Spleen (tissue), 11 donors: ENCODE results near the gene WDR72. TPM values are rescaled to one million over a fixed set of nuclear protein-coding genes. Genes with fewer than 3 reads are reported as not detected.
A peak's percentile ranks its signal among the peaks of the same experiment; 100 is the strongest.

Source experiments
- DNase-seq: peaks from one replicate; pipeline ENCODE4 v3.0.0-alpha.2; 2020
- H3K27ac ChIP-seq, 8 donors: fragments of 200-600 bp; sonication (generic) in 7 of 8; 1 replicate in 4 of 8; 2 replicates in 4 of 8; pipeline versions ENCODE4 v1.5.0 to v1.8.0; 2016 to 2021; ENCODE audit warnings: inconsistent platforms in 4 of 8, mild to moderate bottlenecking in 4 of 8, moderate library complexity in 1 of 8
- H3K27me3 ChIP-seq, 7 donors: fragments of 200-600 bp; sonication (generic) in 6 of 7; replicated peaks in 1 of 7; 1 replicate in 4 of 7; 2 replicates in 3 of 7; pipeline versions ENCODE4 v1.5.0 to v1.8.0; 2016 to 2021; ENCODE audit warnings: inconsistent platforms in 3 of 7, mild to moderate bottlenecking in 1 of 7
- H3K36me3 ChIP-seq, 6 donors: fragments of 200-600 bp; sonication (generic) in 5 of 6; 1 replicate in 4 of 6; 2 replicates in 2 of 6; pipeline versions ENCODE4 v1.5.0 to v1.8.0; 2016 to 2021; ENCODE audit warnings: inconsistent platforms in 2 of 6
- H3K4me1 ChIP-seq, 6 donors: fragments of 200-600 bp; sonication (generic) in 5 of 6; 1 replicate in 3 of 6; 2 replicates in 3 of 6; pipeline versions ENCODE4 v1.5.0 to v1.8.0; 2016 to 2021; ENCODE audit warnings: inconsistent platforms in 3 of 6
- H3K4me3 ChIP-seq, 8 donors: fragments of 200-600 bp; sonication (generic) in 7 of 8; 1 replicate in 4 of 8; 2 replicates in 4 of 8; pipeline versions ENCODE4 v1.5.0 to v1.8.0; 2016 to 2021; ENCODE audit warnings: inconsistent platforms in 4 of 8, mild to moderate bottlenecking in 4 of 8, moderate library complexity in 2 of 8
- H3K9me3 ChIP-seq, 8 donors: fragments of 200-600 bp; sonication (generic) in 7 of 8; 1 replicate in 4 of 8; 2 replicates in 4 of 8; pipeline versions ENCODE4 v1.5.0 to v1.8.0; 2016 to 2021; ENCODE audit warnings: inconsistent platforms in 4 of 8
- CTCF ChIP-seq, 11 experiments: fragments of 200-600 bp in 7 of 11; fragments of 450-650 bp in 4 of 11; sonication (generic) in 4 of 11; IDR thresholded peaks in 8 of 11; conservative IDR thresholded peaks in 3 of 11; 1 replicate in 7 of 11; 2 replicates in 4 of 11; pipeline versions ENCODE4 v1.4.0 to v1.8.0; 2016 to 2021; ENCODE audit warnings: antibody characterized with exemption in 11 of 11, inconsistent platforms in 4 of 11, mild to moderate bottlenecking in 1 of 11
- POLR2A ChIP-seq, 3 donors: fragments of 450-650 bp; IDR thresholded peaks; one replicate each; pipeline ENCODE4 v1.5.1; 2017; ENCODE audit warnings: antibody characterized with exemption in 3 of 3, mild to moderate bottlenecking in 1 of 3
- POLR2AphosphoS5 ChIP-seq, 3 donors: sonication (generic); formaldehyde crosslinking; IDR thresholded peaks; one replicate each; pipeline ENCODE4 v1.5.1; 2017; ENCODE audit warnings: antibody characterized with exemption in 3 of 3
- WGBS, 5 donors: extraction: QIAGEN DNeasy Blood & Tissue Kit in 3 of 5; methylation state at CpG; one replicate each; pipeline versions ENCODE4 v1.1.5 to v1.1.7; 2013 to 2018; 5-methylcytosine and 5-hydroxymethylcytosine counted together
- intact Hi-C: fragments of 100-400 bp; cut with DNase I; formaldehyde crosslinking; loops from one replicate; pipeline ENCODE4 v1.15.0; 2023; ENCODE audit warnings: low total_unique reads
- polyA plus RNA-seq, 3 donors: library from polyadenylated mRNA; stranded (reverse); fragments of 200-250 nt; gene quantifications; one replicate each; pipeline ENCODE4 v1.2.1, GENCODE V29; 2013
- total RNA-seq, 7 donors: library from RNA; depleted of rRNA in 3 of 7; stranded (reverse); fragments of >200 nt in 3 of 7; fragmentation: NEBNext Ultra II Directional in 4 of 7; extraction: Animal tissue kit (Norgen Biotek cat#: 25700) in 4 of 7; gene quantifications; one replicate each; pipeline versions ENCODE4 v1.1.0 to v1.2.1, GENCODE V29; 2016 to 2021
- donor health status: healthy with polysubstance abuse.
- donor health status: DM: no; HTN: no; CAD: no; lungs with moderate emphysema.
- donor health status: DM: no; HTN: no; CAD: no.
- donor health status: Bipolar disorder and iron deficiency.
- donor health status: healthy.
- donor health status: DM: no; HTN: no; CAD: no.
- donor health status: DM: yes; HTN: yes; CAD: no.

Gene WDR72
- total and polyA plus RNA-seq, 10 donors = not detected

GRCh38 chr15:53627279-53627678 lies 132.2 kb downstream of the WDR72 start:
- no peak for DNase-seq
- Histone ChIP-seq H3K27me3 (no peaks in the 10 kb centered on the region), H3K4me3 (no peak overlapping the region), H3K4me1 (no peaks in the 10 kb centered on the region), H3K27ac (no peak overlapping the region), H3K9me3 (peaks cover 0 to 11% (median 8%) of the 10 kb centered on the region in 8 donors), H3K36me3 (no peaks in the 10 kb centered on the region)
- 67 to 91% (median 83%) methylated on average over 3 of the region's 3 CpGs for WGBS, 5 donors
- intact Hi-C loops = no loop called here
- TF ChIP-seq CTCF (IDR thresholded peaks at IDR 0.05 in 8 of 11, conservative IDR thresholded peaks at IDR 0.05 in 3 of 11) = no peak
- no peak for TF ChIP-seq POLR2AphosphoS5 (IDR thresholded peaks at IDR 0.05)
- TF ChIP-seq POLR2A (IDR thresholded peaks at IDR 0.05) = no peak

- TF ChIP-seq POLR2AphosphoS5 (IDR thresholded peaks at IDR 0.05) = no peak
- no peak for TF ChIP-seq CTCF (IDR thresholded peaks at IDR 0.05 in 8 of 11, conservative IDR thresholded peaks at IDR 0.05 in 3 of 11)
- Histone ChIP-seq H3K9me3 (peaks cover 0 to under 1% (median 0%) of the 10 kb centered on the region in 8 donors), H3K4me1 (no peaks in the 10 kb centered on the region), H3K27ac (no peak overlapping the region), H3K27me3 (no peaks in the 10 kb centered on the region), H3K4me3 (no peak overlapping the region), H3K36me3 (no peaks in the 10 kb centered on the region)
- intact Hi-C loops = no loop called here
- 89 to 92% (median 91%) methylated on average over 22 of the region's 22 CpGs for WGBS, 5 donors
- DNase-seq = peak; percentile 59
Measured at GRCh38 chr15:53625962-53626845, 133.3 kb downstream of the WDR72 start.

GRCh38 chr15:53625260-53625659 lies 134.2 kb downstream of the WDR72 start:
- intact Hi-C loops = no loop called here
- no peaks in the 10 kb centered on the region for H3K36me3 ChIP-seq
- TF ChIP-seq POLR2AphosphoS5 (IDR thresholded peaks at IDR 0.05) (no peak), POLR2A (IDR thresholded peaks at IDR 0.05) (no peak), CTCF (IDR thresholded peaks at IDR 0.05 in 8 of 11, conservative IDR thresholded peaks at IDR 0.05 in 3 of 11) (no peak)
- no peaks in the 10 kb centered on the region for H3K9me3 ChIP-seq
- no peaks in the 10 kb centered on the region for H3K27me3 ChIP-seq
- H3K27ac ChIP-seq = no peak overlapping the region
- no peak overlapping the region for H3K4me3 ChIP-seq
- no peak for DNase-seq
- no peaks in the 10 kb centered on the region for H3K4me1 ChIP-seq

- Histone ChIP-seq H3K27ac (no peak overlapping the region), H3K27me3 (no peaks in the 10 kb centered on the region), H3K4me3 (no peak overlapping the region), H3K4me1 (no peaks in the 10 kb centered on the region), H3K9me3 (no peaks in the 10 kb centered on the region), H3K36me3 (no peaks in the 10 kb centered on the region)
- intact Hi-C loops = no loop called here
- no peak for DNase-seq
- no peak for TF ChIP-seq POLR2AphosphoS5 (IDR thresholded peaks at IDR 0.05)
- no peak for TF ChIP-seq CTCF (IDR thresholded peaks at IDR 0.05 in 8 of 11, conservative IDR thresholded peaks at IDR 0.05 in 3 of 11)
- TF ChIP-seq POLR2A (IDR thresholded peaks at IDR 0.05) = no peak
- WGBS, 5 donors = 41 to 68% (median 56%) methylated on average over 2 of the region's 2 CpGs
Measured at GRCh38 chr15:53618461-53618860, 141.0 kb downstream of the WDR72 start.
